Left hindlimb (tissue), 1 donor: Measurements from ENCODE around the gene FBXO40.
"Not testable (repeated sequence)": the region's sequence is repeated elsewhere in the genome, so short reads cannot be mapped to it uniquely, and the experiment has no call there.

Source experiments
- DNase-seq: peaks from one replicate; pipeline ENCODE4 v3.0.0-alpha.2; 2018

FBXO40 gene

GRCh38 chr3:121592856-121593702, at the start of gene FBXO40:
Gene FBXO40 (plus strand): TSS chr3:121593379. CDS start chr3:121620576, 27,197 bp downstream.
- no peak for DNase-seq

- DNase-seq, result no peak
Observed at GRCh38 chr3:121545049-121545573, 48.1 kb upstream of the FBXO40 start.

DNA sequence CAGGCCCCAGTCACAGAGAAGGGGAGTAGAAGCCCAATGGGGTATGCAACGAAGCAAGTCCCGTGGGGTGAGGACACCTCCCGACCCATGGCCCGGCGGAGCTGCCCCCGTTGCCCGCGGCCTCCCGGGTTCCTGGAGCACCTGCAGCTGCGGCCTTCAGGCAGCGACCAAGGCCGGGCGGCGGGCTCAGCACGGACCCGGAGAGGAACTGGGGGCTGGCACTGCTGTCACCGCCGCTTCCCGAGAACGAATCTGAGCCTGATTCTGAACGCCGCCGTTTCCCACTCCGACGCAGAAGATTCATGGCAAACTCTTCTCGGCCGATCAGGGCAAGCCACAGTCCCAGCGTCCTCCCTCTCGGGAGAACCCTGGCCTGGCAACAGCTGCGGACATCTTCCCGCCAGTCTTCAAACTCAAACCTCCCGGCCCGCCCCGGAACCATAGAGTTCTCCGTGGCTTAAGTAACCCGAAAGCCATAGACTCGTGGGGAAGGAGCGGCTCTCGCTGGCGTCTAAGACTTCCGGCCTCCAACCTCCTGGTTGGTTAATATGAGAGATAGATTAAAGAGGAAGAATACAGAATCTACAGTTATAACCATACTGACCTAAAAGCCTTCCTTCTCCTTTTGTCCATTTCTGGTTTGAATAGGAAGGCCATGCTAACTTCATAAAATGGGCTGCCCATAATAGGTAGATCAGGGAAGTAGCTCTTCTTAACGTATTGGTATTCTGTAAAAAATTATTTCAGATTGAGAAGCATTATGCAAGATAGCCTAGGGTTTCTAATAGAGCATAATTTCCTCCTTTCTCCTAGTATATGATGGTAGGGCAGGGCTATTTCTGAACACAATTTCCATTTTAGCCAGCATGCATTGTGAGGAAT, 47.4 kb upstream of the FBXO40 start, which contains the start of gene POLQ:
Gene POLQ, minus strand, starts transcription at position 415 of the 882 bp plus-strand sequence. Its CDS starts 111 bp downstream, at position 304.
- DNase-seq, result peak; percentile 93

DNA sequence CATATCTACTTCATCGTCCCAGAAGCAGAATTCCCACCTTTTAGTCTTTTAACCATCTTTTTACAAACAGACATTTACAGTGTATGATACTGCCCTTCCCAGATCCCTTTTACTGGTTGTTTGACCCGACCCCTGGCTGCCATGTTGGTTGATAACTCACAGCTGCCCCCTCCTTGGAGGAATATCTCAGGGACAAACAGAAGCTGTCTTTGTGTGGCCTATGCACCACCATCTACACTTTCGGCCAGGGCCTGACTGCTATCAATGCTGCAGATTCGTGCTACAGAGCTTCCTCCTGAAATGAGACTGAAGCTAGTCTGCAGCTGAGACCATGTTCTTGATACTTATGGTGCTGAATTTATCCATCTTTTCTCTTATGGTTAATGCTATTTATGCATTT, 40.8 kb upstream of the FBXO40 start:
- DNase-seq, result no peak

GRCh38 chr3:121552797-121553196, 40.4 kb upstream of the FBXO40 start:
- no peak for DNase-seq

GRCh38 chr3:121557426-121557934, 35.7 kb upstream of the FBXO40 start:
- no peak for DNase-seq

- DNase-seq, result no peak
Observed at GRCh38 chr3:121562148-121562547, 31.0 kb upstream of the FBXO40 start.

DNA sequence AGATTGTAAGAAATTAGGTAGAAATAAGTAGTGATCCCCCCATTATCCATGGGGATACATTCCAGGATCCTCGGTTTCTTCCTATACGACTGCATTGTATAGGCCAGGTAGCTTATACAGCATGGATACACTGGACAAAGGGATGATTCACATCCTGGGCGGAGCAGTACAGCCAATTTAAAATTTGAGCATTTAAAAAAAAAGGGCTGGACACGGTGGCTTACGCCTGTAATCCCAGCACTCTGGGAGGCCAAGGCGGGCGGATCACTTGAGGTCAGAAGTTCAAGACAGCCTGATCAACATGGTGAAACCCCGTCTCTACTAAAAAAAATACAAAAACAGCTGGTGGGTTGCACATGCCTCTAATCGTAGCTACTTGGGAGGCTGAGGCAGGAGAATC, 26.4 kb upstream of the FBXO40 start:
- no peak for DNase-seq

GRCh38 chr3:121567649-121568048, 25.5 kb upstream of the FBXO40 start, which contains the start of gene ARGFX:
Gene ARGFX (plus strand): TSS chr3:121567949. CDS start chr3:121570714, 2,765 bp downstream.
- no peak for DNase-seq

GRCh38 chr3:121574449-121574848, 18.7 kb upstream of the FBXO40 start:
- DNase-seq, result no peak

GRCh38 chr3:121581691-121582090, 11.5 kb upstream of the FBXO40 start:
- DNase-seq, result no peak

- DNase-seq, result no peak
Observed at GRCh38 chr3:121584418-121584817, 8.8 kb upstream of the FBXO40 start.

DNA sequence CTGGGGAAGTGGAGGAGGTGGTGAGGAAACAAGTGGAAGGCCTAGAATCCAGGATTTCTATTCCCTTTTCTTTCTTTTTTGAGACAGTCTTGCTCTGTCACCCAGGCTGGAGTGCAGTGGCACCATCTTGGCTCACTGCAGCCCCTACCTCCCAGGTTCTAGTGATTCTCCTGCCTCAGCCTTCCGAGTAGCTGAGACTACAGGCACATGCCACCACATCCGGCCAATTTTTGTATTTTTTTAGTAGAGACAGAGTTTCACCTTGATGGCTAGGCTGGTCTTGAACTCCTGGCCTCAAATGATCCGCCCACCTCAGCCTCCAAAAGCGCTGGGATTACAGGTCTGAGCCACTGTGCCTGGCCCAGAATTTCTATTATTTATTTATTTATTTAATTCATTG, 627 bp downstream of the FBXO40 start:
- not testable (repeated sequence) for DNase-seq

- no peak for DNase-seq
Observed at GRCh38 chr3:121594850-121595249, 1.7 kb downstream of the FBXO40 start.

GRCh38 chr3:121595765-121596406, 2.7 kb downstream of the FBXO40 start:
- no peak for DNase-seq

DNA sequence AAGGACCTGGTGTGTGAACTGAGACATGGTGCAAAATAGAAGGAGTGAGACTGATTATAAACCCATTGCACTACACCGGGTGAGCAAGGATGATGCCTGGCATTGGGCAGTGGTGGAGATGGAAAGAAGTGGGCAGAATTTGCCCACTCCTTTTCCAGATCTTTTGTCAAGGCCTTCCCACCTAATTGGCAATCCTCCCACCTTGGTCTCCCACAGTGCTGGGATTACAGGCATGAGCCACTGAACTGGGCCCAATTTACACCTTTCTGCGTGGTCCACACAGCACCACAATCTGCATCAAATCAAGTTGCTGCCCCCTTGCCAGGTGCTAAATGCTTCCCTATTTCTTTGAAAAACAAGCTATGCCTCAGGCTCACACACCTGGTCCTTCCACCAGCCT, 5.4 kb downstream of the FBXO40 start:
- no peak for DNase-seq

DNA sequence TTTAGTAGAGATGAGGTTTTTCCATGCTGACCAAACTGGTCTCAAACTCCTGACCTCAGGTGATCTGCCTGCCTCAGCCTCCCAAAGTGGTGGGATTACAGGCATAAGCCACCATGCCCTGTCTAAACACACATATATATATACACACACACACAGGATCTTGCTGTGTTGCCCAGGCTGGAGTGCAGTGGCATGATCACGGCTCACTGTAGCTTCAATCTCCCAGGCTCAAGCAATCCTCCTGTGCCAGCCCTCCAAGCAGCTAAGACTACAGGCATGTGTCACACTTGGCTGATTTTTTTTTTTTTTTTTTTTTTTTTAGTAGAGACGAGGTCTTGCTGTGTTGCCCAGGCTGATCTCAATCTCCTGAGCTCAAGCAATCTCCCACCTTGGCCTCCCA, 6.7 kb downstream of the FBXO40 start:
- not testable (repeated sequence) for DNase-seq

- DNase-seq, result no peak
Observed at GRCh38 chr3:121601212-121601812, 8.1 kb downstream of the FBXO40 start.

DNA sequence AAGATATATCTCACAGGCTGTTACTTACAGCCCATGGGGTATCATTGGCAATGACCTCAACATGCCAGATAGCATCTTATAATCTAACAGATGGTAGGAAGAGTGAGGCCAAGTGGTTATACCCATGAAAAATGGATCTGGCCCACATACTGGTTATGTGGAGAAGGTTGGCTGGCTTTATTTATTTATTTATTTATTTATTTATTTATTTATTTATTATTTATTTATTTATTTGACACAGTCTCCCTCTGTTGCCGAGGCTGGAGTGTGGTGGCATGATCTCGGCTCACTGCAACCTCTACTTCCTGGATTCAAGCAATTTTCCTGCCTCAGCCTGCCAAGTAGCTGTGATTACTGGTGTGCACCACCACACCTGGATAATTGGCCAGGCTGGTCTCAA, 11.6 kb downstream of the FBXO40 start:
- no peak for DNase-seq

DNA sequence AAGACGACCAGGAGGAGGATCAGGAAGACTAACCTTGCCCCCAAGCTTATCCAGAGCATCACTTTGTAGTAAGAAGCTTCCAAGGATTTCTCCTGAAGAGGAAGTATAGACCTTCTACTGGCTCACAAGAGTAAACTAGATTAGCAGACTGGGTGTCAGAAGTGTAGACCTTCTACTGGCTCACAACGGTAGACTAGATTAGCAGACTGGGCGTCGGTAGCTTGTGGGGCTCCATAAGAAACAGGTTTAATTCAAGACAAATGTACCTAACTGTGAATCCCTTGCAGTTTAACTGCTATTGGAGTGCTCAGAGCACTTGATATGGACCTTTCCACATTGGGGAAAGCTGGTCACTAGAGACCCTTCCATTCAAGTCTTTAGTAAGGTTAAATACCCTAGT, 12.9 kb downstream of the FBXO40 start:
- DNase-seq, result no peak

DNA sequence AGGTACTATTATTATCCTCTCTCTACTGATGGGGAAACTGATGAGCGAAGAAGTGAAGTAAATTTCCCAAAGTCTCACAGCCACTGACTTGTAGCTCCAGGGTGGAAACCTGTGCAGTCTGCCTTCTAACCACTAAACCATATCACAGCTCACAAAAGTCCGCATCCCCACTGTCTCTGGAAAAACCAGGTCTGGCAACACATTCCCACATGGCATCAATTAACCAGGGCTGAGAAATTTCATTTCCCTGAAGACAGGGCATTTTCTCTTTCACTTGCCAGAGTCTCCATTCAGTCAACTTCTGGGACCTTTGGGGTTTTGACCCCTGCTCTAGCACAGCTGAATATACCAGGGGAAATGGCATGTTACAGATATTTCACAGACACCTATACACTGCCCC, 26.5 kb downstream of the FBXO40 start:
- no peak for DNase-seq

DNA sequence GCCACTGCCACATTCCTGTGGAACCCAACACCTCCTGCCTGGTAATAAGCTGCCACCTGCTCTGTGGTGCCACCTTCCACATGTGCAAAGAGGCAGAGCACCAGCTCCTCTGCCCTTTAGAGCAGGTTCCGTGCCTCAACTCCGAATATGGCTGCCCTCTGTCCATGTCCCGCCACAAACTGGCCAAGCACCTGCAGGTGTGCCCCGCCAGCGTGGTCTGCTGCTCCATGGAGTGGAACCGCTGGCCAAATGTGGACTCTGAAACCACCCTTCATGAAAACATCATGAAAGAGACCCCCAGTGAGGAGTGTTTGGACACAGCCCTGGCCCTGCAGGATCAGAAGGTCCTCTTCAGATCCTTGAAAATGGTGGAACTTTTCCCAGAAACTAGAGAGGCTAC, 28.3 kb downstream of the FBXO40 start:
- no peak for DNase-seq
